ENCODE results near the gene SLC35F3.

Gene SLC35F3

DNA sequence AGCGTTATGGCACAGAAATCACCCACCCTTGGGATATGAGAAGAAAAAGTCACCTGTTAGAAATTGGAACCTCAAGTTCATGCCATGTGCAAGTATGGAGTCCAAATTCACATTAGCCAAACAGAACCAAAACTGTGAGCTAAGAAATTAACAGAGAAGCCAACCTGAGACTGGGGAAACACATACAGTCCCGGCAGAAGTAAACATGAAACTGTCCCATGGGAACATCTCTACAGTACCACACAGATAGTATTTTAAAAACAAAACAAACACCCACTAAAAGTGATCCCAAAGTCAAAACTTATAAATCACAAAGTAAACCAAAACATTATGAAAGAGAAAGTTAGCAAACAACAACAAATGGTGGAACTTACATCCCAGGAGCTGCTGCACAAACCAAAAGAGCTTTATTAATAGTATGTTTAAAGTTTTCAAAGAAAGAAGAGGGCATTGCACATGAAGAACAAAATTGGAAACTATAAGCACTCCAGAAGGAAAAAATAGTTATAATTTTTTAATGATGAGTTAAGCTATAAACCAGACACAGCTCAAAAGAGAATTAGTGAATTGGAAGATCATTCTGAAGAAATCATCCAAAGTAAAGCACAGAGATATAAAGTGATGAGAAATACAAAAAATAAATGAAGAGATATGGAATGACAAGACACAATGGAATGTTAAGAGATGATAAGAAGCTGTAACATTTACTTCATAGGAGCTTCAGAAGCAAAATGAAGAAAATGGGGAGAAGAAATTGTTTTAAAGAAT is 385.2 kb downstream of the SLC35F3 start:
- DNase-seq (ENCODE audit: low read depth) = no peak
- H3K4me3 ChIP-seq (ENCODE audit: low read depth, low read length) = no peak overlapping the region
- TF ChIP-seq POLR2A (IDR thresholded peaks at IDR 0.05; ENCODE audit: extremely low read depth, insufficient read length) (no peak), MYC (IDR thresholded peaks at IDR 0.05; ENCODE audit: low read depth, low read length) (no peak)
- TF ChIP-seq, protein P1, sequence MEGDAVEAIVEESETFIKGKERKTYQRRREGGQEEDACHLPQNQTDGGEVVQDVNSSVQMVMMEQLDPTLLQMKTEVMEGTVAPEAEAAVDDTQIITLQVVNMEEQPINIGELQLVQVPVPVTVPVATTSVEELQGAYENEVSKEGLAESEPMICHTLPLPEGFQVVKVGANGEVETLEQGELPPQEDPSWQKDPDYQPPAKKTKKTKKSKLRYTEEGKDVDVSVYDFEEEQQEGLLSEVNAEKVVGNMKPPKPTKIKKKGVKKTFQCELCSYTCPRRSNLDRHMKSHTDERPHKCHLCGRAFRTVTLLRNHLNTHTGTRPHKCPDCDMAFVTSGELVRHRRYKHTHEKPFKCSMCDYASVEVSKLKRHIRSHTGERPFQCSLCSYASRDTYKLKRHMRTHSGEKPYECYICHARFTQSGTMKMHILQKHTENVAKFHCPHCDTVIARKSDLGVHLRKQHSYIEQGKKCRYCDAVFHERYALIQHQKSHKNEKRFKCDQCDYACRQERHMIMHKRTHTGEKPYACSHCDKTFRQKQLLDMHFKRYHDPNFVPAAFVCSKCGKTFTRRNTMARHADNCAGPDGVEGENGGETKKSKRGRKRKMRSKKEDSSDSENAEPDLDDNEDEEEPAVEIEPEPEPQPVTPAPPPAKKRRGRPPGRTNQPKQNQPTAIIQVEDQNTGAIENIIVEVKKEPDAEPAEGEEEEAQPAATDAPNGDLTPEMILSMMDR (IDR thresholded peaks at IDR 0.05; ENCODE audit: low read depth, low read length) = no peak
- TF ChIP-seq, protein P2, sequence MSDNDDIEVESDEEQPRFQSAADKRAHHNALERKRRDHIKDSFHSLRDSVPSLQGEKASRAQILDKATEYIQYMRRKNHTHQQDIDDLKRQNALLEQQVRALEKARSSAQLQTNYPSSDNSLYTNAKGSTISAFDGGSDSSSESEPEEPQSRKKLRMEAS (IDR thresholded peaks at IDR 0.05; ENCODE audit: low read depth, low read length) = no peak

DNA sequence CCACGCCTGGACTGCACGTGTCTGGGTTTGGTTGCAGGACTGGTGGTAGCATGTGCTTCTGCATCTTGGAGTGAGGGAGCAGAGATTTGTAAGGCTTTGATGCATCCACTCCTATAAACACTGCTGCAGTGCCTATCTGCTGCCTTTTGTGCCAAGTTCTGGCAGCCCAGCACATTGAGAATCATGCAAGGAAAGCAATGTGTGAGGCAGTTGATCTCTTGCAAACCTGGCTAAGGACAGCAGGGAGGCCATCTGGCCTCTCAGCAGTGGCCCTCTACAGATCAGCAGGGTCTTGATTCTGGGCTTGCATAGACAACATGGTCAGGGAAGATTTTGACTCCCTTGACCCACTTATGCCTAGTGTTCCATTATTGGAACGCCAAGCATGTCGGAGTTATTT is 387.5 kb downstream of the SLC35F3 start:
- TF ChIP-seq, protein P1 (IDR thresholded peaks at IDR 0.05; ENCODE audit: low read depth, low read length) = no peak
- TF ChIP-seq, protein P2 (IDR thresholded peaks at IDR 0.05; ENCODE audit: low read depth, low read length) = no peak
- TF ChIP-seq POLR2A (IDR thresholded peaks at IDR 0.05; ENCODE audit: extremely low read depth, insufficient read length) (no peak), MYC (IDR thresholded peaks at IDR 0.05; ENCODE audit: low read depth, low read length) (no peak)
- no peak overlapping the region for H3K4me3 ChIP-seq (ENCODE audit: low read depth, low read length)
- no peak for DNase-seq (ENCODE audit: low read depth)

DNA sequence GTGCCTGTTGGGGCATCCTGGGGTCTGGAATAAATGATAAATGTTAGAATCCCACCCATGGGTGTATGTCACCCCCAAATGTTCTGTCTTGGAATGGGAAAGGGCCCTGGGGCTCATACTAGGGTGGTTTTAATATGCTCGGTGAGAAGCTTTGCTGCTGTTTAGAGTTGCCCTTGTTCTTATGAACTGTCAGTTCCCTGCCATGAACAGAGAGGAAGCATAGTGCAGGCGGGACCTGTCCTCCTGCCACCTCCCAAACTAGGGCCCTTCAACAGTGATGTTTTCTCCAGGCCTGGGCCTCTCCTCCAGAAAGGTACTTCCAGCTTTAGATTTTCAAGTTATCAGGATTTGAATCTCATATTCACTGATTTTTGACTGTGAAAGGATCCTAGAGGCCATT is 388.1 kb downstream of the SLC35F3 start:
- DNase-seq (ENCODE audit: low read depth) = no peak
- TF ChIP-seq, protein P1 (IDR thresholded peaks at IDR 0.05; ENCODE audit: low read depth, low read length) = no peak
- TF ChIP-seq, protein P2 (IDR thresholded peaks at IDR 0.05; ENCODE audit: low read depth, low read length) = no peak
- no peak for TF ChIP-seq MYC (IDR thresholded peaks at IDR 0.05; ENCODE audit: low read depth, low read length)
- no peak for TF ChIP-seq POLR2A (IDR thresholded peaks at IDR 0.05; ENCODE audit: extremely low read depth, insufficient read length)
- H3K4me3 ChIP-seq (ENCODE audit: low read depth, low read length) = no peak overlapping the region

DNA sequence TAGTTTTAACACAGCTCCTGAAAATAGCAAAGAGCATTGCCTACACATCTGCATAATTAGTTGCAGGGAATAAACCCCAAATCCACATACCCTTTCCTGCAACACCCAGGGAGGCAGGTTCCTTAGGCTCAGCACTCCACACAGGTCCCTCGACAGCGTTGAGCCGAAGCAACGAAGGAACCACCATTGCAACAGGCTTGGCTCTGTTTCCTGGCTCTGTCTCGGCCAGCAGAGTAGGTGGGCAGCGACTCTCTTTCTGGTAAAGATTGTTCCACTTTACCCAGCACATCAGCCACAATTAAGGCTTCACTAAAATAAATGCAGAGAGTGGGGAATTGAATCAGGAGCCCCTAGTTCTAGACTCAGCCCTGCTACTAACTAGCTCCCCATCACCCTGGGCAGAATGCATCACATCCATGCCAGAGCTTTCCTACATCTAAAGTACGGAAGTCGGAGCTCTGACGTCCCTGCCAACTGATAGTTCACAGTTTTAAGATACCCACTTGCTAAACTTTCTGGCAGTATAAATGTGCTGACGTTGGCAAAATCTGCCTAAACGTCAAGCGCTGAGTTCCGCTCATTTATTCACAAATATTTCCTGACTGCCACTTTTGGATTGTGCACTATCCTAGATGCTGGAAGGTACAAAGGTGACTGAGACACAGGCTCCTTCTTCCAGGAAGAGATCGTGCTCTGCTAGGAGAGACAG is 389.8 kb downstream of the SLC35F3 start:
- no peak for DNase-seq (ENCODE audit: low read depth)
- no peak overlapping the region for H3K4me3 ChIP-seq (ENCODE audit: low read depth, low read length)
- TF ChIP-seq, protein P1 (IDR thresholded peaks at IDR 0.05; ENCODE audit: low read depth, low read length) = no peak
- TF ChIP-seq, protein P2 (IDR thresholded peaks at IDR 0.05; ENCODE audit: low read depth, low read length) = no peak
- no peak for TF ChIP-seq MYC (IDR thresholded peaks at IDR 0.05; ENCODE audit: low read depth, low read length)
- no peak for TF ChIP-seq POLR2A (IDR thresholded peaks at IDR 0.05; ENCODE audit: extremely low read depth, insufficient read length)

DNA sequence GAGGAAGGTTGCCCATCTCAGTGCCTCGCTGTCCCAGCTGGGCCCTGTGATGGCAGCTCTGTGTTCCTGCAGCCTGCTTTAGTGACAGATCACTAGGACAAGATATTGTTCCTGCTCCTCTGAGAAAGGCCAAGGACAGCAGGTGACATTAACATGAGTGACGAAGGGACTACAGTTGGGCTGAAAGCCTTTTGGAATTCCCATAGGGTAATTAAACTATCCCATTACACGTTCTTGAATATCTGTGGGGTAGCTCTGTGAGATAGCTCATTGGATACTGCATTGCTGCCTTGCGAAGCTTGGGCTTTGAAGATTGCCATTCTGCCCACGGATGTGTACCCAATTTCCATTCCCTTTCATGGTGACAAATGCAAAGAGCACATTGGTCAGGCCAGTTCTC is 390.6 kb downstream of the SLC35F3 start:
- no peak overlapping the region for H3K4me3 ChIP-seq (ENCODE audit: low read depth, low read length)
- TF ChIP-seq POLR2A (IDR thresholded peaks at IDR 0.05; ENCODE audit: extremely low read depth, insufficient read length) (no peak), MYC (IDR thresholded peaks at IDR 0.05; ENCODE audit: low read depth, low read length) (no peak)
- TF ChIP-seq, protein P2 (IDR thresholded peaks at IDR 0.05; ENCODE audit: low read depth, low read length) = no peak
- TF ChIP-seq, protein P1 (IDR thresholded peaks at IDR 0.05; ENCODE audit: low read depth, low read length) = no peak
- DNase-seq (ENCODE audit: low read depth) = no peak

Data from NB4 (cell line).